Measurements from ENCODE around the gene DDX24.

DNA sequence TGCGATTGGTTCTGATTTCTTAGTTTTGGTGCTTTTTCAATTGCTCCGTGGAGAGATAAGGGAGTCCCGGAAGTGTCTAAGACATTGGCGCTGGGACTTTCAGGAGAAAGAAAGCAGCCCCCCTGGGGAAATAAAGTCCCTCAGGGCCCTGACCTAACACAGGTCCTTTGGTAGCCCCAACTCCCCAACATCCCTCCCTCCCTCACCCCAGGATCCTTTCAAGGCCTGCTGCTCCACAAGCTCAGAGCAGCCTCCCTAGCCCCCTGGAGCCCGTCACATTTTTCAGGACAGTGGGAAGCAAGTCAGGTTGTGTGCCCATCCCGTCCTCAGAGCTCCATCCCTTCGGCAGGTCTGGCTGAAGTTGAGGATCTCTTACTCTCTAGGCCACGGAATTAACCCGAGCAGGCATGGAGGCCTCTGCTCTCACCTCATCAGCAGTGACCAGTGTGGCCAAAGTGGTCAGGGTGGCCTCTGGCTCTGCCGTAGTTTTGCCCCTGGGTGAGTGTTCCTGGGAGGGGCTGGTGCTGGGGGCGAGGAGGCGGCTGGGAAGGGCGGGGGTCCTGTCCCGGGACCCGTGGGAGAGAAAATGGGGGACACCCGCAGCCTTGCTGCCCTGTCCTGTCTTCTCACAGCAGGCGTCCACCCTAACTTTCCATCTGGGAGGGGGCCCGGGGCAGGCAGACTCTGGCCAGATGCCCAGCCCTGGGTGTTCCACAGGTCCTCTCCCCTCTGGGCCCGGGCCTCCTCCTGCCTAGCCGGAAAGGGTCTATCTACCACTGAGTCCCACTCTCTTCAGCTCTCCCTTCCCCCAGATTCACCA is 30.5 kb upstream of the DDX24 start:
- TF ChIP-seq, protein P1, sequence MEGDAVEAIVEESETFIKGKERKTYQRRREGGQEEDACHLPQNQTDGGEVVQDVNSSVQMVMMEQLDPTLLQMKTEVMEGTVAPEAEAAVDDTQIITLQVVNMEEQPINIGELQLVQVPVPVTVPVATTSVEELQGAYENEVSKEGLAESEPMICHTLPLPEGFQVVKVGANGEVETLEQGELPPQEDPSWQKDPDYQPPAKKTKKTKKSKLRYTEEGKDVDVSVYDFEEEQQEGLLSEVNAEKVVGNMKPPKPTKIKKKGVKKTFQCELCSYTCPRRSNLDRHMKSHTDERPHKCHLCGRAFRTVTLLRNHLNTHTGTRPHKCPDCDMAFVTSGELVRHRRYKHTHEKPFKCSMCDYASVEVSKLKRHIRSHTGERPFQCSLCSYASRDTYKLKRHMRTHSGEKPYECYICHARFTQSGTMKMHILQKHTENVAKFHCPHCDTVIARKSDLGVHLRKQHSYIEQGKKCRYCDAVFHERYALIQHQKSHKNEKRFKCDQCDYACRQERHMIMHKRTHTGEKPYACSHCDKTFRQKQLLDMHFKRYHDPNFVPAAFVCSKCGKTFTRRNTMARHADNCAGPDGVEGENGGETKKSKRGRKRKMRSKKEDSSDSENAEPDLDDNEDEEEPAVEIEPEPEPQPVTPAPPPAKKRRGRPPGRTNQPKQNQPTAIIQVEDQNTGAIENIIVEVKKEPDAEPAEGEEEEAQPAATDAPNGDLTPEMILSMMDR (conservative IDR thresholded peaks at IDR 0.05; ENCODE audit: low read length): no peak
- no peak for TF ChIP-seq EZH2phosphoT487 (IDR thresholded peaks at IDR 0.05; ENCODE audit: borderline replicate concordance, low read depth, low read length)

Measured in OCI-LY7 (cell line).